GM19043 (cell line): Measurements from ENCODE around the gene CAT.

Experiments
- ATAC-seq: cut with Tn5 transposase; IDR thresholded peaks from one replicate; pipeline ENCODE4 v1.9.1; 2021; ENCODE audit warnings: low read depth; ENCODE audit not compliant: unreplicated experiment

Gene CAT

DNA sequence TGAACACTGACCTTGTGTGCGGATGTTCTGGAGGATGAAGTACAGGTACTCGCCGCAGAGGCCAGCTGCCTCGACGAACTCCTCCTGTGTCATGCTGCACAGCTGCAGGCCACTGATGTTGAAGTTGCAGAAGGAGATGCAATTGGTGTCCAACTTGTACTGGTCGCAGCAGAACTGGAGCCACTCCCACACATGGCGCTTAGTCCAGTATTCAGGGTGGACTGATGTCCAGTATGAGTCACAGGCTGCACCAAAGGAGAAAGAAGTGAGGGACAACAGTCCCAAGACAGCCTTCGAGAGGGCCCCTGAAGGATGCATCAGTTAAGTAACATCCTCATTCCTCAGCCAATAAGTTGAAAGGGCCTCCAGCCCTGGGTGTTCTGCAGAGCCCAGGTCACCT, 54.7 kb downstream of the CAT start:
- ATAC-seq: no peak

DNA sequence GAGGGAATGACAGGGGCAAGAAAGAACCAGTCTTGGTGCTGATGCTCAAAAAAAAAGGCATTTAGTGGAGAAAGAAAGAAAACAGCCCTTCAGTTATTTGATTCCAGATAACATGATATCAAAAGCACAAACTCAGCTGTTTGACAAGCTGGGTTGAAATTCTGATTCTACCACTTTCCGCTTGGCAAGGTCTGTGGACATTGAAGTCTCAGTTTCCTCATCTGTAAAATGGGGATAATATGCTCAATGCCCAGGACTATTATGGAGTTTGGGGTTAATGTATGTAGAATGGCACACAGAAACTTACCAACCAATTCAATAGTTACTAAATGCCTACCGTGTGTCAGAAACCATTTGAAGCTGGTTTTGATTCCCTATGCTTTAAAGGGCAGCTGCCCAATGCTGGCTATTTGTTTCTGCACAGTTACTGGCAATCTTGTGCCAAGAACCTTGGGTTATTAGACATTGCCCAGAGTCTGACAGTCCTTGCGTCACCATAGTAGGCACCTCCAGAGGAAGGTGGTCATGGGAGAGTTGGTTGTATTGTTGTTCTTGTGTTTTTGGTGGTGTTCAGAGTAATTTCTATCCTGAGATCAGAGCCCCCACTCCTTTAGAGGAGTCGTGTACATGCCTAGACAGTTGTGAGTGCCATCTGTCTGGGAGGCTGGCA, 55.3 kb downstream of the CAT start:
- no peak for ATAC-seq

DNA sequence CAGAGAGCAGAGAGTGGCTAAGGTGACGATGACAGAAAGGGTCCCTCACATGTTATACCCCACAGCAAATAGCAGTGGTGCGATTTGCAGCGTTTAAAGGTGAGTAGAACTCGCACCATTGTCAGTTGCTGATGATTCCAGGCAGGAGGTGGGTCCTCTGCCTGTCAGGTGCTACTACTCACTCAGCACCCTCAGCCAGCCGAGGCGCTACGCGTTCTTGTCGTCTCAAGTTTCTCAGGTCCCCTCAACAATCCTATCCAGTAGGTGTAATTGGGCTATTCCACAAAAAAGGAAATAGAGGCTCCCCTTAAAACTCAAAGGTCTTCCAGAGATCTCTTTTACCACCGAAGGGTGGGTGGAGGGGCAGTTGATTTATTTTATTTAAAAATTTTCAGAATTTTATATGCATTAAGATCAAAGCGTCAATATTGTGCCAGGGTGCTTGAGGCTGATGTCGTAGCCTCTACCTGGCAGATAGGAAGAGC, 56.5 kb downstream of the CAT start:
- no peak for ATAC-seq

DNA sequence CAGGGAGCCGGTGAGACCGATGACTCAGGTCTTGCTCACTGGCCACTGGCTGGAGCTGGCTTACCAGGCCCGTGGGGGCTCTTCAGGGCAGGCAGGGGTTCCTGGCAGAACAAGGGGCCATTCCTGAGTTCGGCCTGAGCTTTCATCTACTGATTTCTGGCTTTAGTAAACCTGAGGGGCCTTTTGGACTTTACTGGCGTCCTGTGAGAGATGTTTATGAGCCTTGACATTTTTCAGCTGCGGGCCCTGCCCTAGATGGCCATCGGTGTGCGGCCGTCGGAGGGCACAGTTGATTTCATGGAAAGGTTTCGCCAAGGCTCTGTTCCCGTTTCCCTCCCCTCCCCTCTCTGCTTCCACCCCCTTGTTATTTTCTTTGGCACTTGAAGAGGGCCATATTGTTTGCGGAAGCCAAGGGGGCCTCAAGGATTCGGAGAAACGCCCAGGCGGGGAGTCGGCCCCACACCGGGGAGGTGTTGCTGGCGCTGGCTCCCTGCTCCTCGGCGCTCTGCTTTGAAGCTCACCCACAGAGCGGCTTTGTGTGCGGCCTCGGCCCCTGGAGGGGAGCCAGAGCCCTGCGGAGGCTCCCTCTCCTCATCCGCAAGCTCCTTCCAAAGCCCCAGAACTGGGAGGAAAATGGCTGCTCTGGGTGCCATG, 57.1 kb downstream of the CAT start:
- ATAC-seq: no peak

DNA sequence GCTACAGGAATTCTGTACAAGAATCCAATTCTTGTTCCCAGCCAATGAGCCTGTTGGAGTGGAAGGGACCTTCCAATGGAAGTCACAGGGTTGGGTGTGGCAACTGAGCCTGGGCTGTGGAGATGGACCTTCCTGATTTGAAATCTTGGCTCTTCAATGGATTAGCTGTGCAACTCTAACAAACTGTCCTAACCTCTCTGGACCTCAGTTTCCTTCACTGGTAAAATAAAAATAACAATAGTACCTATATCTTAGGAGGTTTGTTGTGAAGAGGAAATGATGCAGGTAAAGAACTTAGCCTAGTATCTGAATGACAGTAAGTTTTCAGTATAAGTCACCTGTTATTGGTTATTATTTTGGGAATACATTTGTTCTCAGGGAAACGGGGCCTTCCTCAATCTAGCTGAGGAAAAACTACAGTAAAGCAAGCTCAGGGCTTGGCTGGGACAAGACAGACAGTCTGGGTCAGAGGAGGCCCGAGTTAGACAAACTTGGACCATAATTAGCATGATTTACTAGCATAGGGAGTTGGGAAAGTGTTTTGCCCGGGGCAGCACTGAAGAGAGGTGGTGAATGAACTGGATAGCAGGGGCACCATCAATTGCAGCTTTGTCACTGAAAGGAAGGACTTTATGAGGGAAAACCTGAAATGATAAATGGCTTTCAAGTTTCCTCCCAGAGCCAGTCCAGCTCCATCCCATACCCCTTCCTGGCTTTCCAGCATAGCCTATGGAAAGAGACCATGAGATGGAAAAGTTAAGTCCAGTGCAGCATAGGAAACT, 61.2 kb downstream of the CAT start:
- no peak for ATAC-seq

DNA sequence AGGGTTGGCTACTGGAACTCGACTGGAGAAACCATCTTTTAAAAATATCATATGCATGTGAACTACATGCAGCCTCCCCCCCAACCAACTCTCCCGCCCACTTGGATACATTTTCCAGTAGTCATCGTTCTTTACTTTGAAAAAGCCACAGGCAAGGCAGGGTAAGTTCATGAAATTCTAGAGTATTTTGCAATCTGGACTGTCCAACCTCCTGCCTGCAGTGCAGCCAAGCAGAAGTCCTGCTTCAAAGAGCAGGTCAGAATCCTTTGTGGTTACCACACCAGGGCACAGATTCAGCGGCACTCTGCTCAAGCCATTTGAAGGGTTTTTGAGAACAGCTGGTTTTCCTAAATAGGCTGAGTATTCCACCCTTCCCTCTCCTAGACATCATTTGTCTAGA, 62.8 kb downstream of the CAT start:
- ATAC-seq: no peak

DNA sequence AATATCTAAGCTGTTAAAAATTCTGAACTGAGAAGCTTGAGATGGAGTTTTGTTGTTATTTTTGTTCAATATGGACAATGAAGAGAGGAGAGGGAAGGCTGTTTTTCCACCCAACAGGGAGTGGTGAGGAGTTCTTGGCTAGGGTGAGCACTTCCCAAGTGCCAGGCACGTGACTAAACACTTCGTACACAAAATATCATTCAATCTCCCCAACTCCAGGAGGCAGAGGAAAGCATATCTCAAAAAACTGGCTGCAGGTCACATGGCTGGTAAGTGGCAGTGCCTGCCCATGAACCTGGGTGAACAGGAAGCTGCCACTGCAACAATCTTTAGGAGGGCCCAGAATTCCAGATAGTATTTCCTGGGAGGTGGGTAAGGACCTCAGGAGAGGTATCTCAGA, 63.2 kb downstream of the CAT start:
- ATAC-seq: no peak

DNA sequence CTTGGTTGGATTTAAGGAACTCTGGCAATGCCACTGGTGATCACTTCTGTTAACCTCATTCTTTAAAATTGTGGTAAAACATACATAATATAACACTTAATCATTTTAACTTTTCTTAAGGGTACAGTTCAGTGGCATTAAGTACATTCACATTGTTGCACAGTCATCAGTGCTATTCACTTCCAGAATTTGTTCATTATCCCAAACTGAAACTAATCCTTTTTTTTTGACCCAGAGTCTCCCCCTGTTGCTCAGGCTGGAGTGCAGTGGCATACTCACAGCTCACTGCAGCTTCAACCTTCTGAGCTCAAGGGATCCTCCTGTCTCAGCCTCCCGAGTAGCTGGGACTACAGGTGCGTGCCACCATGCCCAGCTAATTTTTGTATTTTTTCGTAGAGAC, 64.2 kb downstream of the CAT start:
- no peak for ATAC-seq

DNA sequence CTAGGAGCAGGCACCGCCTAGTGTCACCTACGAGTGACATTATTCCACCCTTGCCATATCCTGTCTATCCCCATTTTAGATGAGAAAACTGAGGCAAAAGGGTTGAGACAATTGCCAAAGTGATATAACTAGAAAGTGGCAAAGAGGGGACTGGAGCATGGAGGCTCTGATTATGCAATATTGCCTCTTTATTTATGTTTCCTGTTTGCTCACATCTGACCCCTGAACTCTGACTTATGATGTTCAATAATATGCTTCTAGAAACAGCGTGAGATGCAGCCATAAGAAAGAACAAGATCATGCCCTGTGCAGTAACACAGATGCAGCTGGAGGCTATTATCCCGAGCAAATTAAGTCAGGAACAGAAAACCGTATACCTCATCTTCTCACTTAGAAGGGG, 67.1 kb downstream of the CAT start:
- no peak for ATAC-seq

DNA sequence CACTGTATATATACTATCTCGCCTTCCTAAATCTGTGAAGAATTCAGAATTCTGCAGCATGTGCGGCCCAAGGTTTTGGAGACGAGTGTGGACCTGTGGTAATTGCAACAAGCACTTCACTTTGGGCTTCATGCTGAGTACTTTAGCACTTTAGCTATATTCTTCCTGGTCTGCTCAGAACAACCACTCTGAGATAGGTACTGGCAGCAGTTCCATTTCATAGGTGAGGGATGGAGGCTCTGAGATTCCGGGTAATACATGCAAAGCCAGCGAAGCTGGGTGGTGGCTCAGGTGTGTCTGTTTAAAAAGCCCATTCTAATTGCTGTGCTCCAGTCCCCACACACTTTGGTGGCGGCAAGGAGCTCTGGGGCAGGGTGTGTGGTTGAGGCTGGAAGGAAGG, 68.4 kb downstream of the CAT start:
- no peak for ATAC-seq

DNA sequence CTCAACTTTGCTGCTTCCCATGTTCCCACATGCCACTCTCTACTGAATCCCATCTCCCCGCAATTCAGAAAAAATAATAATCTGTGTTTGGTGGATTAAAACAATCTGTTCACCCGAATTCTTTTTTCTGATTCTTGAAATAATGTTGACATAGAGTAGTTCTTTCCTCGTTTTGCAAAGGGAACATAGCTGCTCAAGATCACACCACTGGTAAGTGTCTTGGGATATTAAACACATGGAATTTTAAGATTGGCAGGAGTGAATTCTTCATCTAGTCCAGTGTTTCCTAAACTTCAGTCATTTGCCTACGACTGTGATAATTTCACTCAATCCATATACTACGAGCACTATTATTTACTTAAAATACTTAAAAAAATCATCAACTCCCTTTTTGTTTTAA, 68.9 kb downstream of the CAT start:
- ATAC-seq: no peak

DNA sequence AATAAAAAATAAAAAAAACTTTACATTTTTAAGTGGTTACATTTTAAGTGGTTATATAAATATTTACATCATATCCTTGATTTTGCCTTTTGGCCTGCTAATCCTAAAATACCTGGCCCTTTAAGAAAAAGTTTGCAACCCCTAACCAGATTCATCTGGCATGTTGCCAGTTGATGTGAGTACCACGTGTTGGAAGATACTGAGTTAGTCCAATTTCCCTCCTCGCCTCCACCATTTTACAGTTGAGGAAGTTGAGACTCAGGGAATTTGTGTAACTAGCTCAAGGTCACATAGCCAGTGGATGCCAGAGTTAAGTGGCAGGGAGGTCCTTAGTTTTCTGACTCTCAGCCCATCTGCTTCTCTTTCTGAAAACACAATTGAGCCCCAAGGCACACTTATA, 69.8 kb downstream of the CAT start:
- no peak for ATAC-seq

DNA sequence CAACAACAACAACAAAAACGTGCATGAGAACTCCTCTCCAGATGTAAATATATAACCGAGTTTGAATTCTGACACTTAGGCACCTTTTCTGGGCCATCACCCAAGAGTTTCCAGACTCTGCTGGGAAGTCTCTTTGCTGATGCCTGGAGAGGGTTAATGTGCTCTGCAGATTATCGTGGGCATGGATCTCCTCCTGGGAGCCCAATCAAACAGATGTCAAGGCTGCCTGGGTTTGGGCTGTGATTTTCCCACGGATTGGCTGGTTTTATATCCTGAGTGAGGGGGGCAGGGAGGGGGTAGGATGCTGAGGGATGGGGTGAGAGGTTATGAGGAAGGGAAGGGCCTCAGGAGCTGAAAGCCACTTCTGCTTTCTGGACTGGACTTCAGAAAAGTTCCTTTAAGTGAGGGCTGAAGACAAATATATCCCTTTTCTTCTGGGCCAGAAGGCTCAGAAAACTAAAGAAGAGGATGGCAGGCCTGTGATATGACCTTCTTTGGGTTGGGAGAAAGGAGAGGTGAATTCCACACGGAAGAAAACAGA, 70.7 kb downstream of the CAT start:
- no peak for ATAC-seq

DNA sequence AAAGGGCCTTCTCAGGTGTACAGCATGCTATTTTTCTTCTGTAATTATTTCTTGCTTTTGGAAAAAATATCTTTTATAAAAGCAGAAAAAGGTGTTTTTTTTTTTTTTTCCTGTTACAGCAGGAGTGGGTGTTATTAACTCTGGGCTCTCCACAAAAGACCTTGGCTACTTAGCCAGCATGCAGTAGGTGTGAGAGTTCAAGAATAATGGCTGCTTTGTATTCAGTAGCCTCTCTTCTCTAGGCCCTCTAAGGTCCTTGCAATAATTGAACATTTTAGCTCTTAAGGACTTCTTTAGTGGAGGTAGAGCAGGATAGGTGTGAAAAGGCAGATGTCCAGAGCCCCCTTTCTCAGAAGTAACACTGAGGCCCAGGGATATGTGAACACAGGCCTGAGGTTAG, 71.5 kb downstream of the CAT start:
- ATAC-seq: no peak

DNA sequence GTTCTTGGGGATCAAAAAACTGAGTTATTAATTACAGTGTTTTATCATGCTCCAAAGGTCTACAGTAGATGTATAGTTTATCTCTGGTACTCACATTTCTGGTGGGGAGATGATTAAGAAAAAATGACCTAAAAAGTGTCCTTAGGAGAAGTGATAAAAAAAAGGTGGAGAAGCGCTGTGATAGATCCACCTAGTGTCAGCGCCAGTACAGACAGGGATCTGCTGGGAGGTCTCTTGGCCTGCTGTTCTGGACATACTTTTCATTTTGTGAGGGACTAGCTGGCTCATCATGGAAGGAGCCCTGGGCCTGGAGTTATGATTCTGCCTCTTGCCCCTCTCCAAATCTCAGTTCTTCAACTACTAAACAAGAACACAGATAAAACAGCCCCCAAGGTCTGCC, 71.9 kb downstream of the CAT start:
- no peak for ATAC-seq

DNA sequence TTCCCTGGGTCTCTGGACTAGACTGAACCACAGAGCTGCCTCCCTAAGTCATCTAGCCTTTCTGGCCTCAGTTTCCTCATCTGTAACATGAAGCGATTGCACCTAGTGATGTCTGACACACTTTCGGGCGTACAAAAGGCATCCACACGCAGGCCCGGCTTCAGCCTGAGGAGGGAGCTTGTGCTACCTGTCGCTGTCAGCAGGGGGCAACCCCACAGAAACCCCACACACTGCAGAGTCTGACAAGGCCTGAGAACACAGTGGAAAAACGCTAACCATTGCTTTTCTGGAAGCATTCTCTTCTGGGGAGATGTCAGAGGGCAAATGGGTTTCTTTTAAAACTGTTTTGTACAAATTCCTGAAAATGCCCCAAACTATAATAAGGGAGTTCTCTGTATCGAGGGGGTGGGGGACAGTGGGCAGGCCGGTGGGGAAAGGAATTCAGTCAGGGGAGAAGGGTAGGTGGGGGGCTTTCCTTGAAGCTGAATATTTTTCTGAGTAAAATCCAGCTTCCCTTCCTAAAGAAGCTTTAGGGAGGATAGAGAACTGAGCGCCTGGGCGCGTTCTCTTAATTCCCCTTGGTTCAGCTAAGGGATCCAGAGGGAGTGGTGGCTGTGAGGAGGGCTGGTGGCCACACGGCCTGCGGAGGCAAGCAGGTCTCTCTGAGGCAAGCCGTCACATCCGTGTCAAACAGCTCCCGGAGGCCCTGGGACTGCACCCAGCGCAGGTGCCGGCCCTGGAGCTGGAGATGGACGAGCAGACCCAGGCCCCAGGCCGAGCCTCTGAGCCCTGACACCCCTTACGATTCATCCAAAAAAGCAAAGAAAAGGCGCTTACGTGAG, 74.3 kb downstream of the CAT start:
- peak; percentile 77 for ATAC-seq

DNA sequence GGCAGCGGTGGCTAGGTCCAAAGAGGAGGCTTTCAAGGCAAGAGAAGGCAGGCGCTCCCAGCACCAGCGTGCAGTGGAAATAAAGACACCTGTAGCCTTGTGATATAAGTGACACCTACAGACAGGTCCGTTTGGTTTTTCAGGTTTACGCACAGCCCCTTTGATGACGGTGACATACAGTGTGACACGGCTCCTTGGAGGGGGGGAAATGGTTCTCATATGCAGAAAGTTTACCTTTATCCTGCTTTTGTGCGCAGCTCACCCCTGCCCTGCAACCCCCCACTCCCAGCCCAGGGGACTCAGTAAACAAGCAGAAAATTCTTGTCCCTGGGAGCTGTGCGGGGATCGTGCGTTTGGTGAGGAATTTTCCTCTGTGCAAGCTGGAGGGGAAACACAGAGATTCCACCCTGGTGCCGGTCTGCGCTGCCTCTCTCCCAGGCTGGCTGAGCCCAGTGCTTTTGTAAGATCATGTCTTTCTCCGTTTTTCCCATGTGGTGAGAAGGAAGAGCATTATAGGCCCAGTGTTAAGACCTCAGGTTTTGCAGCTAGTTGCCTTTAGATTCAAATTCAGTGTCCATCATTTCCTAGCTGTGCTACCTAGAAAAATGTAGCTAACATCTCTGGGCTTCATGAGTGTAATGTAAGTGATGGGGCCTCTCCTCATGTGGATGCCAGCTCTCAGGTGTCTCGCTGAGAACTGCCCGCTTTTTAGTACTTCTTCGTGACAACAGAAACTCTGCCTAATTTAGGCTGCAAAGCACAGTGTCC, 75.1 kb downstream of the CAT start, which contains the start of gene ELF5:
Gene ELF5, minus strand, starts transcription at position 113 of the 768 bp plus-strand sequence. CDS start 8,045 bp downstream, outside the sequence.
- ATAC-seq: no peak

DNA sequence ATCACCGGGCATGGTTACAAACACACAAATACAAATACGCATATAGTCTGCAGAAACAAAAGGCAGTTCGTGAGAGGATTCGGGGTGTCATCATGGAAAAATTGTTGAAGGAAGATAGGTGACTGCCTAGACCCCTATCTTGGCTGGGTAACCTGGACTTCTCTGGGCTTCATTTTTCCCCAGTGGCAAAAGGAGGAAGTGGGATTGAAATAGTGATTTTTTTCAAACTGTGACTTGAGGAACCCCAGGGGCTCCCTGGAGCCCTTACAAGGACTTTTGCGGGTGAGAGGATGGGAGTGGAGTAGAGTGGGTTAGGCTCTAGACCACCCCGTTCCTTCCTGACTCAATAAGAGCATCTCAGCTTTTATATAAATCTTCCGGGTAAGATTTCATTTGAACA, 75.9 kb downstream of the CAT start:
- no peak for ATAC-seq

DNA sequence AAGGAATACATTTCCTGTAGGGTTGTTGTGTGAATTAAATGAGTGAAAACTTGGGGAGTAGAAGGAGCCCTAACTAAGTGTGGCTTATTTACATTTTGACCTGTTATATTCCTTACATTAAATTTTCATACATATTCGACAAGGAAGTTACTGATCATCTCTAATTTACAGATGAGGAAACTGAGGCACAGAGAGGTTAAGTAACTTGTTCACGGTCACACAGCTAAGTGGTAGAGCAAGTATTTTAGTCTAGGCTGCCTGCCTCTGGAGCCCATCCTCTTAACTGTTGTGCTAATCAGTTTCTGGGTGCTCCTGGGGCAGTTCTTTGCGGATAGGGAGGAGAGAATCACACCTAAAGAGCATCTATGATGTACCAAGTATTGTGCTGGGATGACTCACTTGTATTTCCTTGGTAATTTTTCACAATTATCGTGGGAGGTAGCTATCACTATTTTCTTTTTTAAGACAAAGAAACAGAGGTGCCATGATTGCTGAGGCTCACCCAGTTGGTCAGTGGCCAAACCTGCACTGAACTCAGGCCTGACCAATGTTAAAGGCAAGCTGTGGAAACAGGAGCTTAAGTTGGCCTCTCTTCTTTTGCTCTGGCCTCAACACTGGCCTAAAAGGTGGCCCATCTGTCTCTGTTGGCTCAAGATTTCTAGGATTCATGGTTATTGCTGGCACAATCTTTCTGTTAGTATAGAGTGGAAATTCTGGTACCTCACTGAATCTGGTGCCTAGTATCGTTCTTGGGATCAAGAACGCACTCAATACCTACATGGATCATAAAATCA, 77.7 kb downstream of the CAT start:
- no peak for ATAC-seq
